Measurements from ENCODE around the gene PTPRD.

PTPRD gene

GRCh38 chr9:10146517-10147331, 466.1 kb downstream of the PTPRD start:
- no peak for DNase-seq

GRCh38 chr9:10144355-10144754, 468.4 kb downstream of the PTPRD start:
- no peak for DNase-seq

- DNase-seq, result no peak
These were observed 477.2 kb downstream of the PTPRD start for GRCh38 chr9:10135553-10135952.

- DNase-seq, result no peak
These were observed 478.5 kb downstream of the PTPRD start for GRCh38 chr9:10134266-10134665.

GRCh38 chr9:10130061-10130675, 482.6 kb downstream of the PTPRD start:
- no peak for DNase-seq

GRCh38 chr9:10127867-10128266, 484.9 kb downstream of the PTPRD start:
- no peak for DNase-seq

- no peak for DNase-seq
These were observed 500.0 kb downstream of the PTPRD start for GRCh38 chr9:10112798-10113197.

- no peak for DNase-seq
These were observed 500.7 kb downstream of the PTPRD start for GRCh38 chr9:10112070-10112469.

- DNase-seq, result no peak
These were observed 504.0 kb downstream of the PTPRD start for GRCh38 chr9:10108815-10109214.

GRCh38 chr9:10104774-10105173, 508.0 kb downstream of the PTPRD start:
- DNase-seq, result no peak

GRCh38 chr9:10095208-10095607, 517.6 kb downstream of the PTPRD start:
- DNase-seq, result no peak

- DNase-seq, result no peak
These were observed 518.2 kb downstream of the PTPRD start for GRCh38 chr9:10094563-10094962.

- DNase-seq, result no peak
These were observed 532.8 kb downstream of the PTPRD start for GRCh38 chr9:10080012-10080411.

- DNase-seq, result no peak
These were observed 533.4 kb downstream of the PTPRD start for GRCh38 chr9:10079284-10079964.

GRCh38 chr9:10071579-10071978, 541.2 kb downstream of the PTPRD start:
- no peak for DNase-seq

- DNase-seq, result no peak
These were observed 550.0 kb downstream of the PTPRD start for GRCh38 chr9:10062629-10063395.

- peak; percentile 71 to 88 for DNase-seq
These were observed 553.8 kb downstream of the PTPRD start for GRCh38 chr9:10059044-10059443.

- no peak for DNase-seq
These were observed 556.9 kb downstream of the PTPRD start for GRCh38 chr9:10055886-10056395.

- DNase-seq, result no peak
These were observed 558.3 kb downstream of the PTPRD start for GRCh38 chr9:10054456-10054855.

- DNase-seq, result no peak
These were observed 559.9 kb downstream of the PTPRD start for GRCh38 chr9:10052916-10053315.

- DNase-seq, result no peak
These were observed 560.6 kb downstream of the PTPRD start for GRCh38 chr9:10052181-10052580.

GRCh38 chr9:10050016-10050415, 562.8 kb downstream of the PTPRD start:
- no peak for DNase-seq

- DNase-seq, result peak in 1 of 2 experiments; percentile 57
These were observed 563.8 kb downstream of the PTPRD start for GRCh38 chr9:10048994-10049393.

All from NCI-H524 (cell line).